Peyer's patch (tissue), 4 donors: ENCODE data around the gene ZNF784.

ENCODE experiments used
- CTCF ChIP-seq, 6 experiments: fragments of 450-650 bp in 4 of 6; fragments of 200-600 bp in 2 of 6; sonication (generic) in 1 of 6; IDR thresholded peaks; one replicate each; pipeline ENCODE4 v1.5.1; 2017 to 2019; ENCODE audit warnings: antibody characterized with exemption in 6 of 6, mild to moderate bottlenecking in 3 of 6, moderate library complexity in 1 of 6
- POLR2A ChIP-seq, 2 donors: fragments of 450-650 bp; IDR thresholded peaks; one replicate each; pipeline ENCODE4 v1.5.1; 2017; ENCODE audit warnings: antibody characterized with exemption in 2 of 2, mild to moderate bottlenecking in 2 of 2, moderate library complexity in 2 of 2

- TF ChIP-seq POLR2A (IDR thresholded peaks at IDR 0.05) (no peak), CTCF (IDR thresholded peaks at IDR 0.05) (no peak)
Observed at GRCh38 chr19:55673465-55673864, 49.1 kb upstream of the ZNF784 start.
